ENCODE data around the gene USP3.

The USP3 gene

DNA sequence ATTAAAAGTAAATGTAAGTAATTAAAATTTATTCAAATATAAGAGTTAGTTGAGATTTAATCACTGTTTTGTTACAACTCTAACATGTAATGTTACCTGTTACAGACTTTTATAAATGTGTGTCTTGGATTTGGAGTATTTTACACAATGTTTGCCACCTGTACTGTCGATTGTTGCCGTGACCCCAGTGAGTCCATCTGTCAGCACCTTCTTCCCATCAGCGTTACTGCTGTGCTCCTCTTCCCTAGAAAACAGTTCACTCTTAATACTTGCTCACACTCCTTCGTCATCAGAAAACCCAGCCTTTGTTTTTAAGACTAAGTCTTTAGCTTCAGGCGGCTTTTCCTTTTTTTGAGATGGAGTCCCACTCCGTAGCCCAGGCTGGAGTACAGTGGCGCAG, 52.3 kb downstream of the USP3 start:
- no peak for DNase-seq
- Histone ChIP-seq H3K4me3 (ENCODE audit: low read depth, low read length) (no peak overlapping the region), H3K27me3 (no peaks in the 10 kb centered on the region), H3K4me1 (peaks cover 18% of the 10 kb centered on the region), H3K9me3 (no peaks in the 10 kb centered on the region), H3K36me3 (peaks cover 39% of the 10 kb centered on the region)
- TF ChIP-seq, protein P1, sequence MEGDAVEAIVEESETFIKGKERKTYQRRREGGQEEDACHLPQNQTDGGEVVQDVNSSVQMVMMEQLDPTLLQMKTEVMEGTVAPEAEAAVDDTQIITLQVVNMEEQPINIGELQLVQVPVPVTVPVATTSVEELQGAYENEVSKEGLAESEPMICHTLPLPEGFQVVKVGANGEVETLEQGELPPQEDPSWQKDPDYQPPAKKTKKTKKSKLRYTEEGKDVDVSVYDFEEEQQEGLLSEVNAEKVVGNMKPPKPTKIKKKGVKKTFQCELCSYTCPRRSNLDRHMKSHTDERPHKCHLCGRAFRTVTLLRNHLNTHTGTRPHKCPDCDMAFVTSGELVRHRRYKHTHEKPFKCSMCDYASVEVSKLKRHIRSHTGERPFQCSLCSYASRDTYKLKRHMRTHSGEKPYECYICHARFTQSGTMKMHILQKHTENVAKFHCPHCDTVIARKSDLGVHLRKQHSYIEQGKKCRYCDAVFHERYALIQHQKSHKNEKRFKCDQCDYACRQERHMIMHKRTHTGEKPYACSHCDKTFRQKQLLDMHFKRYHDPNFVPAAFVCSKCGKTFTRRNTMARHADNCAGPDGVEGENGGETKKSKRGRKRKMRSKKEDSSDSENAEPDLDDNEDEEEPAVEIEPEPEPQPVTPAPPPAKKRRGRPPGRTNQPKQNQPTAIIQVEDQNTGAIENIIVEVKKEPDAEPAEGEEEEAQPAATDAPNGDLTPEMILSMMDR (IDR thresholded peaks at IDR 0.05; ENCODE audit: low read depth, low read length) = no peak

- Histone ChIP-seq H3K4me1 (no peaks in the 10 kb centered on the region), H3K36me3 (peaks cover 63% of the 10 kb centered on the region), H3K9me3 (no peaks in the 10 kb centered on the region), H3K4me3 (ENCODE audit: low read depth, low read length) (no peak overlapping the region), H3K27me3 (no peaks in the 10 kb centered on the region)
- DNase-seq = no peak
- TF ChIP-seq, protein P1 (IDR thresholded peaks at IDR 0.05; ENCODE audit: low read depth, low read length) = no peak
These were observed 55.4 kb downstream of the USP3 start for GRCh38 chr15:63559753-63560152.

- H3K9me3 ChIP-seq = no peaks in the 10 kb centered on the region
- TF ChIP-seq, protein P1 (IDR thresholded peaks at IDR 0.05; ENCODE audit: low read depth, low read length) = no peak
- H3K4me3 ChIP-seq (ENCODE audit: low read depth, low read length) = no peak overlapping the region
- peaks cover 65% of the 10 kb centered on the region for H3K36me3 ChIP-seq
- DNase-seq = no peak
- H3K27me3 ChIP-seq = no peaks in the 10 kb centered on the region
- H3K4me1 ChIP-seq = no peaks in the 10 kb centered on the region
These were observed 56.5 kb downstream of the USP3 start for GRCh38 chr15:63560741-63561448.

GRCh38 chr15:63564093-63564492, 59.7 kb downstream of the USP3 start:
- TF ChIP-seq, protein P1 (IDR thresholded peaks at IDR 0.05; ENCODE audit: low read depth, low read length) = no peak
- Histone ChIP-seq H3K27me3 (no peaks in the 10 kb centered on the region), H3K4me1 (no peaks in the 10 kb centered on the region), H3K36me3 (peaks cover 58% of the 10 kb centered on the region), H3K4me3 (ENCODE audit: low read depth, low read length) (no peak overlapping the region), H3K9me3 (no peaks in the 10 kb centered on the region)
- no peak for DNase-seq

- Histone ChIP-seq H3K9me3 (no peaks in the 10 kb centered on the region), H3K4me1 (no peaks in the 10 kb centered on the region), H3K36me3 (peaks cover 57% of the 10 kb centered on the region), H3K27me3 (no peaks in the 10 kb centered on the region), H3K4me3 (ENCODE audit: low read depth, low read length) (no peak overlapping the region)
- DNase-seq = no peak
- TF ChIP-seq, protein P1 (IDR thresholded peaks at IDR 0.05; ENCODE audit: low read depth, low read length) = no peak
These were observed 61.3 kb downstream of the USP3 start for GRCh38 chr15:63565536-63566186.

Measured in BE2C (cell line).